H1 (cell line): ENCODE results near the gene ANP32B. TPM values are rescaled to one million over a fixed set of nuclear protein-coding genes. Genes with fewer than 3 reads are reported as not detected.

ENCODE experiments used
- CTCF ChIA-PET: fragments of 300-600 bp; sonication (Branson Sonifier 250); formaldehyde crosslinking; loops from one replicate; lab custom pipeline; 2021; ENCODE audit not compliant: partially characterized antibody; lab: Charles Lee
- POLR2A ChIA-PET: fragments of 300-600 bp; sonication (Branson Sonifier 250); formaldehyde crosslinking; loops from one replicate; lab custom pipeline; 2021; ENCODE audit warnings: inconsistent platforms; ENCODE audit not compliant: partially characterized antibody; lab: Charles Lee
- DNase-seq, 2 experiments: peaks; one replicate each; pipeline versions ENCODE4 v3.0.0 to v3.0.0-alpha.2; 2010 to 2022; ENCODE audit warnings: low spot score in 2 of 2, low read depth in 1 of 2, mixed read lengths in 1 of 2
- FAIRE-seq: peaks from 2 replicates; lab custom pipeline; 2011; peaks lifted over from hg19 to GRCh38; lab: Jason Lieb, UNC
- H2AFZ ChIP-seq: 2 replicates; pipeline ENCODE4 v1.8.1; 2012; ENCODE audit warnings: low read length, inconsistent platforms
- H2AK5ac ChIP-seq: 2 replicates; pipeline ENCODE4 v1.6.1; 2013; ENCODE audit warnings: low read depth, low read length
- H2BK120ac ChIP-seq: replicated peaks from 2 replicates; pipeline ENCODE3; 2013; ENCODE audit warnings: low read depth, low read length, inconsistent platforms
- H2BK12ac ChIP-seq: 2 replicates; pipeline ENCODE4 v1.6.1; 2013; ENCODE audit warnings: low read depth, low read length
- H2BK15ac ChIP-seq: 2 replicates; pipeline ENCODE4 v1.6.1; 2013; ENCODE audit warnings: low read length
- H2BK20ac ChIP-seq: 2 replicates; pipeline ENCODE4 v1.6.1; 2013; ENCODE audit warnings: low read length
- H2BK5ac ChIP-seq: 2 replicates; pipeline ENCODE4 v1.6.1; 2013; ENCODE audit warnings: low read depth, low read length
- H3K14ac ChIP-seq: 2 replicates; pipeline ENCODE4 v1.6.1; 2013; ENCODE audit warnings: inconsistent platforms; ENCODE audit not compliant: insufficient read length
- H3K18ac ChIP-seq: 2 replicates; pipeline ENCODE4 v1.6.1; 2013; ENCODE audit warnings: low read length; ENCODE audit errors: extremely low read depth
- H3K23ac ChIP-seq: 2 replicates; pipeline ENCODE4 v1.6.1; 2013; ENCODE audit warnings: inconsistent platforms; ENCODE audit not compliant: insufficient read length
- H3K23me2 ChIP-seq: 2 replicates; pipeline ENCODE4 v1.6.1; 2013; ENCODE audit warnings: low read depth, low read length
- H3K27ac ChIP-seq: 2 replicates; pipeline ENCODE4 v1.6.1; 2011; ENCODE audit warnings: low read depth, low read length, inconsistent platforms
- H3K27me3 ChIP-seq, 4 experiments: replicated peaks in 1 of 4; 1 replicate in 1 of 4; 2 replicates in 3 of 4; pipeline versions ENCODE4 v1.6.1 to v1.8.1; 2011 to 2013; ENCODE audit warnings: low read length in 3 of 4, mild to moderate bottlenecking in 3 of 4, inconsistent platforms in 2 of 4, mixed read lengths in 2 of 4, moderate library complexity in 1 of 4; ENCODE audit not compliant: control insufficient read depth in 3 of 4, insufficient read depth in 3 of 4; ENCODE audit errors: extremely low read depth in 1 of 4
- H3K36me3 ChIP-seq, 4 experiments: 2 replicates each; pipeline versions ENCODE4 v1.6.1 to v1.8.1; 2011 to 2013; ENCODE audit warnings: mild to moderate bottlenecking in 4 of 4, low read length in 3 of 4, moderate library complexity in 2 of 4, control low read depth in 1 of 4, inconsistent platforms in 1 of 4; ENCODE audit not compliant: insufficient read depth in 4 of 4, control insufficient read depth in 2 of 4
- H3K4ac ChIP-seq: replicated peaks from 2 replicates; pipeline ENCODE3; 2013; ENCODE audit warnings: low read length, low read depth, mixed read lengths, inconsistent platforms; ENCODE audit not compliant: insufficient read length
- H3K4me1 ChIP-seq, 4 experiments: replicated peaks in 1 of 4; 1 replicate in 1 of 4; 2 replicates in 3 of 4; pipeline versions ENCODE4 v1.6.1 to v1.8.1; 2011 to 2013; ENCODE audit warnings: low read length in 3 of 4, inconsistent platforms in 2 of 4, mixed read lengths in 1 of 4; ENCODE audit not compliant: insufficient read depth in 4 of 4, control insufficient read depth in 3 of 4
- H3K4me2 ChIP-seq, 2 experiments: 2 replicates each; pipeline versions ENCODE4 v1.6.1 to v1.8.1; 2011 to 2013; ENCODE audit warnings: low read depth in 2 of 2, low read length in 2 of 2, control low read depth in 1 of 2, inconsistent platforms in 1 of 2, mild to moderate bottlenecking in 1 of 2; ENCODE audit not compliant: insufficient read depth in 1 of 2
- H3K4me3 ChIP-seq, 4 experiments: fragments of 200-600, 300-600 bp in 1 of 4; sonication (generic), shearing (Covaris generic), sonication (Bioruptor Twin) in 1 of 4; 2 replicates each; pipeline versions ENCODE4 v1.5.1 to v1.8.1; 2011 to 2016; ENCODE audit warnings: low read length in 4 of 4, low read depth in 3 of 4, control low read depth in 2 of 4, inconsistent platforms in 2 of 4, mild to moderate bottlenecking in 2 of 4, mixed read lengths in 1 of 4, moderate library complexity in 1 of 4; ENCODE audit not compliant: insufficient read depth in 2 of 4; ENCODE audit errors: extremely low read depth in 1 of 4
- H3K56ac ChIP-seq: replicated peaks from 2 replicates; pipeline ENCODE3; 2013; ENCODE audit warnings: low read depth, mild to moderate bottlenecking, mixed read lengths, low read length, inconsistent platforms; ENCODE audit not compliant: insufficient read length
- H3K79me1 ChIP-seq: 2 replicates; pipeline ENCODE4 v1.6.1; 2013; ENCODE audit warnings: low read depth, low read length, control low read depth
- H3K79me2 ChIP-seq, 2 experiments: 2 replicates each; pipeline versions ENCODE4 v1.6.1 to v1.8.1; 2012 to 2013; ENCODE audit warnings: low read length in 2 of 2, mild to moderate bottlenecking in 2 of 2, inconsistent platforms in 1 of 2; ENCODE audit not compliant: insufficient read depth in 2 of 2, control insufficient read depth in 1 of 2
- H3K9ac ChIP-seq, 4 experiments: replicated peaks in 1 of 4; 1 replicate in 1 of 4; 2 replicates in 3 of 4; pipeline versions ENCODE4 v1.6.1 to v1.8.1; 2011 to 2013; ENCODE audit warnings: low read depth in 3 of 4, low read length in 3 of 4, control low read depth in 2 of 4, mild to moderate bottlenecking in 2 of 4, moderate library complexity in 2 of 4, inconsistent platforms in 1 of 4; ENCODE audit errors: extremely low read depth in 1 of 4
- H3K9me3 ChIP-seq, 2 experiments: 2 replicates each; pipeline versions ENCODE4 v1.6.1 to v1.8.1; 2012 to 2013; ENCODE audit warnings: mild to moderate bottlenecking in 2 of 2, moderate library complexity in 2 of 2, control low read depth in 1 of 2, inconsistent platforms in 1 of 2, low read depth in 1 of 2, low read length in 1 of 2, mixed read lengths in 1 of 2; ENCODE audit not compliant: insufficient read depth in 2 of 2
- H4K20me1 ChIP-seq, 2 experiments: replicated peaks in 1 of 2; 2 replicates each; pipeline versions ENCODE3 to v1.8.1; 2011 to 2013; ENCODE audit warnings: inconsistent platforms in 2 of 2, low read length in 2 of 2, mild to moderate bottlenecking in 1 of 2; ENCODE audit not compliant: insufficient read depth in 2 of 2, control insufficient read depth in 1 of 2
- H4K5ac ChIP-seq: 2 replicates; pipeline ENCODE4 v1.6.1; 2013; ENCODE audit warnings: low read length, low read depth, mixed read lengths, inconsistent platforms; ENCODE audit not compliant: insufficient read length
- H4K8ac ChIP-seq: 2 replicates; pipeline ENCODE4 v1.8.0; 2013; ENCODE audit warnings: mild to moderate bottlenecking, moderate library complexity, low read length, inconsistent platforms; ENCODE audit not compliant: insufficient read depth; ENCODE audit errors: extremely low read depth
- H4K91ac ChIP-seq: replicated peaks from 2 replicates; pipeline ENCODE3; 2013; ENCODE audit warnings: low read length, mixed read lengths, inconsistent platforms; ENCODE audit not compliant: insufficient read length
- CTBP2 ChIP-seq: IDR thresholded peaks from 2 replicates; pipeline ENCODE4 v1.7.0; 2011; ENCODE audit warnings: borderline replicate concordance, mild to moderate bottlenecking, moderate library complexity, mixed read lengths, low read length; ENCODE audit not compliant: insufficient read depth, insufficient read length
- FOSL1 ChIP-seq: IDR thresholded peaks from 2 replicates; pipeline ENCODE4 v1.6.1; 2011; ENCODE audit warnings: mild to moderate bottlenecking, low read depth, low read length, moderate library complexity; ENCODE audit not compliant: insufficient read depth
- HDAC6 ChIP-seq: IDR thresholded peaks from one replicate; pipeline ENCODE4 v1.7.1; 2012; ENCODE audit warnings: low read depth, mild to moderate bottlenecking, inconsistent platforms, low read length, moderate library complexity
- POLR2AphosphoS5 ChIP-seq: IDR thresholded peaks from 2 replicates; pipeline ENCODE4 v1.6.1; 2011; ENCODE audit warnings: low read depth, low read length
- TCF12 ChIP-seq: IDR thresholded peaks from 2 replicates; pipeline ENCODE4 v1.6.1; 2011; ENCODE audit warnings: low read depth, mild to moderate bottlenecking, low read length
- ZNF274 ChIP-seq: IDR thresholded peaks from 2 replicates; pipeline ENCODE4 v1.7.0; 2012; ENCODE audit warnings: low read length, borderline replicate concordance; ENCODE audit errors: extremely low read depth
- WGBS, 2 experiments: shearing (Covaris generic) in 1 of 2; methylation state at CpG; one replicate each; pipeline versions ENCODE4 v1.1.6 to v1.1.7; 2013 to 2015; ENCODE audit warnings: low lambda C conversion rate in 2 of 2, mixed read lengths in 2 of 2, inconsistent platforms in 1 of 2, low coverage in 1 of 2, missing lambda C conversion rate in 1 of 2; ENCODE audit not compliant: insufficient replicate concordance in 2 of 2, insufficient coverage in 1 of 2, insufficient read length in 1 of 2; ENCODE audit errors: extremely low coverage in 1 of 2, missing lambda C conversion rate in 1 of 2; 5-methylcytosine and 5-hydroxymethylcytosine counted together
- polyA plus RNA-seq, 7 experiments: library from polyadenylated mRNA; depleted of rRNA in 3 of 7; stranded (reverse) in 5 of 7; unstranded in 2 of 7; fragments of >200 nt in 5 of 7; fragments of 200-250 nt in 2 of 7; gene quantifications; 1 replicate in 5 of 7; 2 replicates in 1 of 7; 4 replicates in 1 of 7; pipeline versions ENCODE4 v1.2.1 to v1.2.3, GENCODE V29; 2011 to 2013; ENCODE audit warnings: missing spikeins in 2 of 7, mixed read lengths in 2 of 7
- total RNA-seq: library from RNA; stranded (reverse); fragmentation: NEBNext Ultra II Directional; extraction: Animal tissue kit (Norgen Biotek cat#: 25700); gene quantifications from 2 replicates; pipeline ENCODE4 v1.2.1, GENCODE V29; 2021
- TF ChIP-seq, protein P1 (sequence below): IDR thresholded peaks from 2 replicates; pipeline ENCODE4 v1.6.1; 2012; ENCODE audit warnings: inconsistent platforms

The ANP32B gene
- total and polyA plus RNA-seq, 2 of the 8 experiments (the other 6 are each of a cell fraction or from before 2014, with no cell fraction given), result 7.6 to 88.1 TPM

DNA sequence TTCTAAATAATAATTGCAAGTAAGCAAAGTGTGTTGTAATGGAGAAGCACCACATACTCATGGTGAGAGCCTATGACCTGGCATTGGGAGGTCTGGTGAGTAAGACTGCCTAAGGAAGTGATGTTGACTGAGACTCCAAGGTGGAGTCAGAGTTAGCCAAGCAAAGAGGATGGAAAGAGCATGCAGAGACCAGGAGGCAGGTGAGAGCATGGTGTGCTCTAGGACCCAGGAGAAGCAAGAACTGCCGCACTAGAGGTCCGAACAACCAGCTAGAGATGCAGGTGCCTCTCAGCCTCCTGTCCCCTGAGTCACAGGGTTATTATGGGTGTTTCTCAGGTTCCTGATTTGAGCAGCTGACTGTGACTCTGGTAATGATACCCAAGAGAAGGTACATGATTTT is 27.3 kb downstream of the ANP32B start:
- no peak overlapping the region for H3K4me3 ChIP-seq
- no peaks in the 10 kb centered on the region for H3K23me2 ChIP-seq
- H2BK12ac ChIP-seq, result no peak overlapping the region
- no peak overlapping the region for H3K27ac ChIP-seq
- no peak overlapping the region for H3K4me2 ChIP-seq
- no peak overlapping the region for H2BK120ac ChIP-seq
- TF ChIP-seq FOSL1, result peak; percentile 94
- no peak for TF ChIP-seq ZNF274
- TF ChIP-seq, protein P1, sequence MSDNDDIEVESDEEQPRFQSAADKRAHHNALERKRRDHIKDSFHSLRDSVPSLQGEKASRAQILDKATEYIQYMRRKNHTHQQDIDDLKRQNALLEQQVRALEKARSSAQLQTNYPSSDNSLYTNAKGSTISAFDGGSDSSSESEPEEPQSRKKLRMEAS, result 0 out of 2 replicates have a peak, but pooled peaks have one; percentile 27
- no peak for TF ChIP-seq TCF12
- TF ChIP-seq HDAC6, result no peak
- TF ChIP-seq CTBP2, result no peak
- peak; percentile 23; the same call in 1 of the 2 replicates for TF ChIP-seq POLR2AphosphoS5
- TF ChIP-seq, all 59 proteins: peak for 3
- no peak overlapping the region for H4K91ac ChIP-seq
- H3K9me3 ChIP-seq, result no peaks in the 10 kb centered on the region
- H2BK5ac ChIP-seq, result no peak overlapping the region
- no peaks in the 10 kb centered on the region for H3K4me1 ChIP-seq
- no peak overlapping the region for H3K18ac ChIP-seq
- no peak for FAIRE-seq
- CTCF ChIA-PET, result interaction anchor here (0.6 to 1.6 kb wide), 6 partner anchors 24 to 553 kb away, joined by 3 to 5 read pairs (median 4); no protein-coding TSS in a partner anchor
- WGBS, 2 experiments, result 70% methylated on average over 2 of the region's 2 CpGs; no CpG with 5 or more reads in 1 of the 2 experiments
- no peak for DNase-seq
- H4K20me1 ChIP-seq, result peaks cover 2 to 5% of the 10 kb centered on the region in 2 experiments
- H3K27me3 ChIP-seq, result no peaks in the 10 kb centered on the region
- H3K4ac ChIP-seq, result no peak overlapping the region
- H2AK5ac ChIP-seq, result no peak overlapping the region
- no peaks in the 10 kb centered on the region for H3K79me2 ChIP-seq
- H2AFZ ChIP-seq, result no peak overlapping the region
- no peaks in the 10 kb centered on the region for H3K79me1 ChIP-seq
- no peak overlapping the region for H3K14ac ChIP-seq
- H4K8ac ChIP-seq, result no peak overlapping the region
- H4K5ac ChIP-seq, result no peak overlapping the region
- H2BK15ac ChIP-seq, result no peak overlapping the region
- H3K23ac ChIP-seq, result no peak overlapping the region
- no peak overlapping the region for H3K9ac ChIP-seq
- no peak overlapping the region for H2BK20ac ChIP-seq
- peaks cover 6 to 68% (median 36%) of the 10 kb centered on the region in 4 experiments for H3K36me3 ChIP-seq
- POLR2A ChIA-PET, result no interaction called here
- no peak overlapping the region for H3K56ac ChIP-seq
